H9 (cell line): Measurements from ENCODE around the gene INCENP. TPM values are rescaled to one million over a fixed set of nuclear protein-coding genes. Genes with fewer than 3 reads are reported as not detected.

Source experiments
- DNase-seq: peaks from one replicate; pipeline ENCODE4 v3.0.0-alpha.2; 2017
- H2AFZ ChIP-seq: one replicate; pipeline ENCODE4 v1.6.1; 2013; ENCODE audit warnings: mild to moderate bottlenecking, low read length, control low read depth, moderate library complexity
- H2AK5ac ChIP-seq: 2 replicates; pipeline ENCODE4 v1.6.1; 2013; ENCODE audit warnings: low read length, control low read depth, mixed read lengths; ENCODE audit not compliant: insufficient read length
- H2BK120ac ChIP-seq: one replicate; pipeline ENCODE4 v1.6.1; 2013; ENCODE audit warnings: low read depth, mild to moderate bottlenecking, low read length, control low read depth, inconsistent platforms; ENCODE audit not compliant: poor library complexity, severe bottlenecking
- H2BK12ac ChIP-seq: 2 replicates; pipeline ENCODE4 v1.6.1; 2013; ENCODE audit warnings: low read length, control low read depth, mixed read lengths, low read depth; ENCODE audit not compliant: insufficient read length
- H2BK15ac ChIP-seq: 2 replicates; pipeline ENCODE4 v1.6.1; 2013; ENCODE audit warnings: low read depth, low read length, control low read depth
- H2BK20ac ChIP-seq: one replicate; pipeline ENCODE4 v1.6.1; 2013; ENCODE audit warnings: low read depth, mild to moderate bottlenecking, low read length, control low read depth, inconsistent platforms; ENCODE audit not compliant: poor library complexity, severe bottlenecking
- H2BK5ac ChIP-seq: 2 replicates; pipeline ENCODE4 v1.6.1; 2013; ENCODE audit warnings: low read length, control low read depth, mixed read lengths; ENCODE audit not compliant: insufficient read length
- H3K14ac ChIP-seq: 2 replicates; pipeline ENCODE4 v1.6.1; 2013; ENCODE audit warnings: low read length, control low read depth; ENCODE audit not compliant: insufficient read depth
- H3K18ac ChIP-seq: 2 replicates; pipeline ENCODE4 v1.6.1; 2013; ENCODE audit warnings: low read depth, mild to moderate bottlenecking, mixed read lengths, low read length, control low read depth; ENCODE audit not compliant: insufficient read length
- H3K23ac ChIP-seq: 2 replicates; pipeline ENCODE4 v1.6.1; 2013; ENCODE audit warnings: low read length, control low read depth, mixed read lengths, low read depth; ENCODE audit not compliant: insufficient read length
- H3K23me2 ChIP-seq: 2 replicates; pipeline ENCODE4 v1.6.1; 2013; ENCODE audit warnings: low read depth, mild to moderate bottlenecking, mixed read lengths, low read length, control low read depth; ENCODE audit not compliant: insufficient read length, poor library complexity, severe bottlenecking
- H3K27ac ChIP-seq: 2 replicates; pipeline ENCODE4 v1.5.1; 2013; ENCODE audit warnings: low read length, control low read depth, mixed read lengths, low read depth; ENCODE audit not compliant: insufficient read length
- H3K27me3 ChIP-seq: 2 replicates; pipeline ENCODE4 v1.6.1; 2013; ENCODE audit warnings: low read length, control low read depth, inconsistent platforms; ENCODE audit not compliant: insufficient read depth
- H3K4ac ChIP-seq: 2 replicates; pipeline ENCODE4 v1.6.1; 2013; ENCODE audit warnings: low read depth, mild to moderate bottlenecking, control low read depth, inconsistent platforms, low read length, moderate library complexity
- H3K4me1 ChIP-seq: 2 replicates; pipeline ENCODE4 v1.6.1; 2013; ENCODE audit warnings: low read length, control low read depth, inconsistent platforms; ENCODE audit not compliant: insufficient read depth
- H3K4me2 ChIP-seq: 2 replicates; pipeline ENCODE4 v1.6.1; 2013; ENCODE audit warnings: low read length, control low read depth, mixed read lengths; ENCODE audit not compliant: insufficient read length, insufficient read depth
- H3K56ac ChIP-seq: 2 replicates; pipeline ENCODE4 v1.6.1; 2013; ENCODE audit warnings: low read depth, mild to moderate bottlenecking, mixed read lengths, low read length, control low read depth; ENCODE audit not compliant: insufficient read length
- H3K79me1 ChIP-seq: 2 replicates; pipeline ENCODE4 v1.6.1; 2013; ENCODE audit warnings: low read depth, mild to moderate bottlenecking, moderate library complexity, low read length, control low read depth, inconsistent platforms; ENCODE audit not compliant: insufficient read depth, poor library complexity, severe bottlenecking
- H3K79me2 ChIP-seq: 2 replicates; pipeline ENCODE4 v1.6.1; 2013; ENCODE audit warnings: low read length, control low read depth, inconsistent platforms; ENCODE audit not compliant: insufficient read depth
- H3K9ac ChIP-seq: 2 replicates; pipeline ENCODE4 v1.6.1; 2013; ENCODE audit warnings: low read length, control low read depth, mixed read lengths; ENCODE audit not compliant: insufficient read length; ENCODE audit errors: extremely low read depth
- H3K9me3 ChIP-seq: one replicate; pipeline ENCODE4 v1.6.1; 2013; ENCODE audit warnings: low read depth, low read length, inconsistent platforms; ENCODE audit not compliant: control insufficient read depth
- H3T11ph ChIP-seq: one replicate; pipeline ENCODE4 v1.6.1; 2013; ENCODE audit warnings: mild to moderate bottlenecking, low read length, control low read depth, inconsistent platforms
- H4K20me1 ChIP-seq: one replicate; pipeline ENCODE4 v1.6.1; 2013; ENCODE audit not compliant: control insufficient read depth, insufficient read length, insufficient read depth
- H4K5ac ChIP-seq: 2 replicates; pipeline ENCODE4 v1.6.1; 2013; ENCODE audit warnings: low read depth, mild to moderate bottlenecking, mixed read lengths, low read length, control low read depth; ENCODE audit not compliant: insufficient read length
- H4K8ac ChIP-seq: replicated peaks from 2 replicates; pipeline ENCODE4 v1.6.1; 2013; ENCODE audit warnings: low read length, control low read depth, mixed read lengths, low read depth; ENCODE audit not compliant: insufficient read length
- H4K91ac ChIP-seq: 2 replicates; pipeline ENCODE4 v1.6.1; 2013; ENCODE audit warnings: low read depth, mild to moderate bottlenecking, moderate library complexity, mixed read lengths, low read length, control low read depth; ENCODE audit not compliant: insufficient read length
- H3K27ac Mint-ChIP-seq, 3 experiments: 2 replicates in 2 of 3; 3 replicates in 1 of 3; pipeline ENCODE4 v1.8.0; 2020 to 2021; ENCODE audit warnings: mixed read lengths in 3 of 3, mild to moderate bottlenecking in 1 of 3, moderate library complexity in 1 of 3
- H3K27me3 Mint-ChIP-seq: 2 replicates; pipeline ENCODE4 v1.8.0; 2021; ENCODE audit warnings: low read depth, mild to moderate bottlenecking, moderate library complexity, mixed read lengths
- H3K36me3 Mint-ChIP-seq, 3 experiments: 2 replicates in 2 of 3; 3 replicates in 1 of 3; pipeline ENCODE4 v1.8.0; 2020 to 2021; ENCODE audit warnings: low read depth in 3 of 3, mixed read lengths in 3 of 3; ENCODE audit not compliant: insufficient read depth in 1 of 3
- H3K4me1 Mint-ChIP-seq, 2 experiments: 2 replicates each; pipeline ENCODE4 v1.8.0; 2020; ENCODE audit warnings: mixed read lengths in 2 of 2
- H3K4me3 Mint-ChIP-seq, 2 experiments: 2 replicates in 1 of 2; 3 replicates in 1 of 2; pipeline ENCODE4 v1.8.0; 2020 to 2021; ENCODE audit warnings: mild to moderate bottlenecking in 2 of 2, mixed read lengths in 2 of 2, moderate library complexity in 1 of 2
- H3K9me3 Mint-ChIP-seq, 2 experiments: 2 replicates in 1 of 2; 3 replicates in 1 of 2; pipeline ENCODE4 v1.8.0; 2020; ENCODE audit warnings: mild to moderate bottlenecking in 2 of 2, mixed read lengths in 2 of 2, moderate library complexity in 1 of 2
- WGBS: extraction: QIAGEN DNeasy Blood & Tissue Kit; methylation state at CpG from one replicate; pipeline ENCODE4 v1.1.7; 2013; ENCODE audit warnings: missing lambda C conversion rate, low lambda C conversion rate, mixed read lengths; ENCODE audit not compliant: insufficient read length; ENCODE audit errors: extremely low coverage; 5-methylcytosine and 5-hydroxymethylcytosine counted together
- total RNA-seq: library from RNA; stranded (reverse); gene quantifications from 2 replicates; pipeline ENCODE4 v1.2.1, GENCODE V29; 2021
- TF ChIP-seq, protein P1 (sequence below): fragments of 200-600 bp; sonication (generic); conservative IDR thresholded peaks from 3 replicates; pipeline ENCODE4 v1.8.0; 2021; ENCODE audit warnings: antibody characterized with exemption, mild to moderate bottlenecking

The INCENP gene
- total RNA-seq, 1 experiment from 2014 or later = 99.9 TPM

- no CpG with 5 or more reads among the region's 2 CpGs for WGBS
- H3K4me3 Mint-ChIP-seq = no peak overlapping the region
- H2BK12ac ChIP-seq = no peak overlapping the region
Measured at GRCh38 chr11:62181097-62181496, 57.3 kb downstream of the INCENP start.

More at GRCh38 chr11:62181097-62181496, 57.3 kb downstream of the INCENP start:
- Histone ChIP-seq H3T11ph (no peak overlapping the region), H4K20me1 (no peaks in the 10 kb centered on the region), H3K27ac (no peak overlapping the region), H2BK15ac (no peak overlapping the region), H2BK20ac (no peak overlapping the region), H4K91ac (no peak overlapping the region), H3K9ac (no peak overlapping the region), H3K14ac (no peak overlapping the region), H3K23me2 (no peaks in the 10 kb centered on the region), H2AFZ (no peak overlapping the region), H3K4me1 (no peaks in the 10 kb centered on the region), H4K8ac (no peak overlapping the region), H3K18ac (no peak overlapping the region), H3K79me1 (no peaks in the 10 kb centered on the region), H3K9me3 (no peaks in the 10 kb centered on the region), H2AK5ac (no peak overlapping the region), H3K56ac (no peak overlapping the region), H4K5ac (no peak overlapping the region), H3K4me2 (no peak overlapping the region), H3K79me2 (no peaks in the 10 kb centered on the region), H2BK5ac (no peak overlapping the region), H3K4ac (no peak overlapping the region), H3K23ac (no peak overlapping the region), H3K27me3 (no peaks in the 10 kb centered on the region), H2BK120ac (no peak overlapping the region)
- peaks cover 0 to 2% of the 10 kb centered on the region in 2 experiments; a peak in 1 of 5 replicates for H3K9me3 Mint-ChIP-seq
- peaks cover 1 to 6% of the 10 kb centered on the region in 2 experiments; a peak in 3 of 4 replicates for H3K4me1 Mint-ChIP-seq
- no peak for DNase-seq
- H3K27me3 Mint-ChIP-seq = no peaks in the 10 kb centered on the region
- no peak overlapping the region for H3K27ac Mint-ChIP-seq
- H3K36me3 Mint-ChIP-seq = no peaks in the 10 kb centered on the region
- TF ChIP-seq, protein P1, sequence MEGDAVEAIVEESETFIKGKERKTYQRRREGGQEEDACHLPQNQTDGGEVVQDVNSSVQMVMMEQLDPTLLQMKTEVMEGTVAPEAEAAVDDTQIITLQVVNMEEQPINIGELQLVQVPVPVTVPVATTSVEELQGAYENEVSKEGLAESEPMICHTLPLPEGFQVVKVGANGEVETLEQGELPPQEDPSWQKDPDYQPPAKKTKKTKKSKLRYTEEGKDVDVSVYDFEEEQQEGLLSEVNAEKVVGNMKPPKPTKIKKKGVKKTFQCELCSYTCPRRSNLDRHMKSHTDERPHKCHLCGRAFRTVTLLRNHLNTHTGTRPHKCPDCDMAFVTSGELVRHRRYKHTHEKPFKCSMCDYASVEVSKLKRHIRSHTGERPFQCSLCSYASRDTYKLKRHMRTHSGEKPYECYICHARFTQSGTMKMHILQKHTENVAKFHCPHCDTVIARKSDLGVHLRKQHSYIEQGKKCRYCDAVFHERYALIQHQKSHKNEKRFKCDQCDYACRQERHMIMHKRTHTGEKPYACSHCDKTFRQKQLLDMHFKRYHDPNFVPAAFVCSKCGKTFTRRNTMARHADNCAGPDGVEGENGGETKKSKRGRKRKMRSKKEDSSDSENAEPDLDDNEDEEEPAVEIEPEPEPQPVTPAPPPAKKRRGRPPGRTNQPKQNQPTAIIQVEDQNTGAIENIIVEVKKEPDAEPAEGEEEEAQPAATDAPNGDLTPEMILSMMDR = no peak
